A172 (cell line): ENCODE results near the gene RASAL2. TPM values are rescaled to one million over a fixed set of nuclear protein-coding genes. Genes with fewer than 3 reads are reported as not detected.
"Not testable (repeated sequence)": the region's sequence is repeated elsewhere in the genome, so short reads cannot be mapped to it uniquely, and the experiment has no call there.

Source experiments
- DNase-seq: peaks from one replicate; pipeline ENCODE4 v3.0.0-alpha.2; 2015; ENCODE audit warnings: low spot score
- total RNA-seq: library from RNA; depleted of rRNA; stranded (reverse); fragments of >200 nt; shearing (Covaris generic); gene quantifications from 2 replicates; pipeline ENCODE4 v1.2.3, GENCODE V29; 2014

RASAL2 gene
- total RNA-seq, 1 experiment from 2014 or later, result 18.7 TPM

DNA sequence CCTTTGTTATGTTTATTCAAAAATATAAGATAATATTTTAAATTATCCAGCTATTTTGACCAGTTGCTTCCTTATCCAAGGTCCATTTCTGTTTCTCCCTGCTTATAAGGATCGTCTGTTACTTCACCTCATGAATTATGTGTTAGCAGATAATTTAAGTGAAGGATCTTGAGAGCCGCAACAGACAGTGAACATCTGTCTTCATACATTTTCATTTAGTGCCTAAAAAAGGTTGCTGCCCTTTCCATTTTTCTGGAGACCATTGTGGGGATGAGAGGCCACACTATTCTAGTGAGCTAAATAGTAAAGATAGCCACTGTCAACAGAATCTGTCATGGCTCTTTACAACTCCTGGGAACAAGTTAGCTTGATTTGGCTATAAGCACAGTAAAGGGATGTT lies 248.8 kb downstream of the RASAL2 start:
- DNase-seq, result no peak

DNA sequence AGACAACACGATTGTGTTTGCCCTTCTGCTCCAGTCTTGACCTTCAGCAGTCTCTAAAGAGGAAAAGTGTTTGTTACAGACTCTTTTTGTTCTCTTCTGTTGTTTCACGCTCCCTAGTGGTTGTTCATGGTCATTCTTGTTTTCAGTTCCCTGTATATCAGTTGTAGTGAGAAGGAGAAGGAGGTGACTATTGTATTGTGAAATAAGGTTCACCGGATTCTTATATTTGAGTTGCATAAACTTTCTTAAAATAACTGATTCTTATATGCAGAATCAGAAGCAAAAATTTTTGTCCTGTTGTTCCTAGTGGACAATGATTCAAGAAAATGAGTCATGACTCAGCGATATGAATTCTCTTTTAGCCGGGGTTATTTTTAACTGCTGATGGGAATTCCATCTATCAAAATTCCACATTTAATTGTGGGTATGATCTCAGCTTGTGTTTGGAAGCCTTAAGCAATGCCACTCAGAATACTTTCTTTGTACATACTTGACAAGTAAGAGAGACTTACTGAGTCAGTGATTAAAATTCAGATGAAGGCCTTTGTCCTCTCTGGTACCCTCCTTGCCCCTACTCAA lies 250.7 kb downstream of the RASAL2 start:
- peak; percentile 76 for DNase-seq

DNA sequence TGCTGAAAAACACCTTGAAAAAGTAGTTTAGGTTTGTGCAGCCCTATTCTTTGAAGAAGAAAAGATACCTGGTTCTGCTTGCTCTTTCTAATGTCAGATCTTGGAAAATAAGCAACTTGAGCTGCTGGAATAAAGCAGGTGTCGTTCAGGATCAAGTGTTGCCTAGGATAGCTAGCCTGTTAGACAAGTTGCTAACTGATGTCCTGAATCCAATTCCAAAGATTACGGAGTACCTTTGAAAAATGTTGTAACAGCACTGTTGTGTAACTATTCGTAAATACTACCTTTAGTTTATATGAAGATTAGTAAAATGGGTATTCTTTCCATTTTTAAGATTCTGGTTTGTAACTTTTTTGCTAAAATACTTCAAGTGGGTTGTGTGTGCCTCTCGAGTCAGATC lies 251.3 kb downstream of the RASAL2 start:
- DNase-seq, result no peak

DNA sequence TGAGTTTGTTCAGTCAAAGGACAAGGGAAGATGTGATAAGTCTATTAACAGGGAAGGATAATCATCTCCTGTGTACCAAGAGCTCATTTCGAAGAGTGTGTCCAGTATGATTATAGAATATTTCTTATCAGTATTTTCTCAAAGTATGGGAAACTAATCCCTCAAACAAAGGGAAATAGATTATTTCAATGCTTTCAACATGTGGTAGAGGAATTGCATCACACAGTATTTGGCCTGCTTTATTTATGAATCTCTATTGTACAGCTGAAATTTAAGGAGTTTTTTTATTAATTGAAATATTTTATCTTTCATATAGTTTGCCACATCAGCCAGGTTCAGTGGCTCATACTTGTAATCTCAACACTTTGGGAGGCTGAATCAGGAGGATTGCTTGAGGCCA lies 251.9 kb downstream of the RASAL2 start:
- no peak for DNase-seq

DNA sequence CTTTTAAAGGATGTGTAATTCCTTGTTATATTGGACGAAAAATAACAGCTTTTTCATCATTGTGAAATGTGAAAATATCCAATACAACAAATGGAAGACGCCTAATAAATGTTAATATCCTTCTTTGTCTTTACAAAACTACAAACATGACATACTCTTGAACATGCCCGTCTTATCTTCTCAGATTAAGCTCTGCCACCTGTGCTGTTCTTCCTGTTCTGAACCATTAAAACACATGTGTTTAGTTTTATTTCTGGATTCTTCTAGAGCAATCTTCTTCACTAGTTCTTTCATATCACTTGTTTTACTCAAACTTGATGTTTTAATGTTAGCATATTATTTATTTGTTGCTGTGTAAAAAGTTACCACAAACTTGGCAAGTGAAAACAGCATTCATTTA lies 255.9 kb downstream of the RASAL2 start:
- no peak for DNase-seq

DNA sequence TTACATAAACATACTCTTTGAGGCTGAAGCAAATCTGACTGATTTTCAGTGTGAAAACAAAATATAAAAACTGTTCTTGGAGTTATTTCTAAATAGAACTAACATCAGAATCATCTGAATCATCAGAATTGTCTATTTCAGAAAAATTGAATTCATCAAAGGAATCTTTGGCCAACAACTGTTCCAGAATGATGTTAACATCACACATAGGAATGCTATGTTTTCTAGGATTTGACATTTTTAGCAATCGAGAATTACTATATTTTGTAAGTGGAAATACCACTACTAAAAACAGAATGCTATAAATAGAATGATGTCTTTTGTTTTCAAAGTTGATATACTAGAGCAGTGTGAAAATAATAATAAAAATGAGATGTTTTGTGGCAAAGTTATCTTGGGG lies 258.0 kb downstream of the RASAL2 start:
- not testable (repeated sequence) for DNase-seq

DNA sequence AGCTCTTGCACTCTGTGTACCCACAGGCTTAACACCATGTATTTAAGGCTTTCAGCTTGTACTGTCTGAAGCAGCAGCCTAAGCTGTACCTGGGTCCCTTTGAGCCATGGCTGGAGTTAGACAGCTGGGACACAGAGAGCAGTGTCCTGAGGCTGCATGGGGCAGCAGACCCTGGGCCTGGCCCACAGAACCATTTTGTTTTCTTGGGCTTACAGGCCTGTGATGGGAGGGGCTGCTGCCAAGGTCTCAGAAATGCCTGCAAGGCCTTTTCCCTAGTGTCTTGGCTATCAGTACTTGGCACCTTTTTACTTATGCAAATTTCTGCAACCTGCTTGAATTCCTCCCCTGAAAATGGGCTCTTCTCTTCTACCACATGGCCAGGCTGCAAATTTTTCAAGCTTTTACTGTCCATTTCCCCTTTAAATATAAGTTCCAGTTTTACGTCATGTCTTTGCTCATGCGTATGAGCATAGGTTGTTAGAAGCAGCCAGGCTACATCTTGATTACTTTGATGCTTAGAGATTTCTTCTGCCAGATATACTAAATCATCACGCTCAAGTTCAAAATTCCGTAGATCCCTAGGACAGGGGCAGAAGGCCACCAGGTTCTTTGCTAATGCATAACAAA lies 259.0 kb downstream of the RASAL2 start:
- DNase-seq, result no peak

DNA sequence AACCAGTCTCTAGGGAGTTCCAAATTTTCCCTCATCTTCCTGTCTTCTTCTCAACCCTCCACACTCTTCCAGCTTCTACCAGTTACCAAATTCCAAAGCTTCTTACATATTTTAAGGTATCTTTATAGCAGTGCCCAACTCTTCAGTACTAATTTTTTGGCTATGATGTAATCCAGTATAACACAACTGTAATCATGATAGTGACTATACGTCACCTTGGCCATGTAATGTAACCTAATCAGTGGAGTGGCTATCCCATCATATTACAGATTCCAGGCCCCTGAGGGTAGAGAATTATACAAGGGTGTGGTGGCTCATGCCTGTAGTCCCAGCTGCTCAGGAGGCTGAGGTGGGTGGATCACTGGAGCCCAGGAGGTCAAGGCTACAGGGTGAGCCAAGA lies 259.6 kb downstream of the RASAL2 start:
- DNase-seq, result peak; percentile 23

DNA sequence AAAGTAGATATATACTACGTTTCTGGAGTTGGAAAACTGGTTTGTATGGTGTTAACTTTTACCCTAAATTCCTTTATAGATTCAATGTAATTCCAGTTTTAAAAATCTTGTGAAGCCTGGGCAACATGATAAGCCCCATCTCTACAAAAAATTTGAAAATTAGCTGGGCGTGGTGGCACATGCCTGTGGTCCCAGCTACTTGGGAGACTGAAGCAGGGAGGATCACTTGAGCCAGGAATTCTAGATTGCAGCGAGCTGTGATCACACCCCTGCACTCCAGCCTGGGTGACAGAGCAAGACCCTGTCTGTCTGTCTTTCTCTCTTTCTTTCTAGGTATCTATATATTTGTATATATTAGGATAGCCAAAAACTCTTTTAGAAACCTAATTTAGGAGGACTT lies 260.9 kb downstream of the RASAL2 start:
- peak; percentile 30 for DNase-seq

DNA sequence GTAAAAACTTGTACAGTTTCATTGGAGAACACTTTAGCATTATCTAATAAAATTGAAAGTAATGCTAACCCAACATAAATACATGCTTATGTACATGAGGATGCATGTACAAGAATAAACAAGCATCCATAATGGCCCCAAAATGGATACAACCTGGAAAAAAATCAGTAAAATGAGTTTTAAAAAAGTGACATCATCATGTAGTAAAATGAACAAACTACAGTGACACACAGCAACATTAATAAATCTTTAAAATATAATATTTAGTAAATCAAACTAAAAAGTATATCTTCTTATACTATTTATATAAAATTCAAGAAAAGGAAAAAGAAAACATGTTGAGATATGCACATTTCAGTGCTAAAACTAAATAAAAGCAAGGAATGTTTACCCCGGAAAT lies 262.4 kb downstream of the RASAL2 start:
- DNase-seq, result no peak

DNA sequence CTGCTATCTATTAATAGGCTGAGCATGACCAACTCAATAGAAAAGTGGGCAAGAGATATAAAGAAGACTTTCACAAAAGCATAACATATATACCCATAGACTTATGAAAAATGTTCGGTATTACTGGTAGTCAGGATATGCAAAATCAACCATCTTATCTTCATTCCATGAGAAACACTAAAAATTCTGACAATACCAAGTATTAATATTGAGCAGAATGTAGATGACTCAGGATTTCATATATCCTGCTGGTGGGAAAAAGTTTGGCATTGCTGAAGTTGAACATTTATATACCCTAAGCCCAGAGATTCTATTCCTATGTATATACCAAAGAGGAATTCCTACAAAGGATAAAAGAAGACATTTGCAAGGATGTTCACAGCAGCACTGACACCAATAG lies 264.6 kb downstream of the RASAL2 start:
- DNase-seq, result no peak

DNA sequence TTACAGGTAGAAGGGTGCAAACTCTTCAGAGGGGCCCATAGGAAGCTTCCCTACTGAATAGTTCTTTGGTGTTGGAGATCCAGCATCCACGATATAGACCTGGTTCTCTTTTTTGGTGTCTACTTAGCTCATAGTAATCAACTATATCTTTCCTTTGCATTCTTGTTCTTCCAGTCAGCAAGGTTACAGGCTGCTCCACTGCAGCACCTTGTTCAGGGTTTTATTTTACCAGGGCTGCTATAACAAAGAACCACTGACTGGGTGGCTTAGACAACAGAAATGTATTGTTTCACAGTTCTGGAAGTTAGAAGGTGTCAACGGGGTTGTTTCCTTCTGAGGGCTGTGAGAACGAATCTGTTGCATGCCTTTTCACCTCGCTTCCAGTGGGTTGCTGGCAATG lies 266.5 kb downstream of the RASAL2 start:
- no peak for DNase-seq

DNA sequence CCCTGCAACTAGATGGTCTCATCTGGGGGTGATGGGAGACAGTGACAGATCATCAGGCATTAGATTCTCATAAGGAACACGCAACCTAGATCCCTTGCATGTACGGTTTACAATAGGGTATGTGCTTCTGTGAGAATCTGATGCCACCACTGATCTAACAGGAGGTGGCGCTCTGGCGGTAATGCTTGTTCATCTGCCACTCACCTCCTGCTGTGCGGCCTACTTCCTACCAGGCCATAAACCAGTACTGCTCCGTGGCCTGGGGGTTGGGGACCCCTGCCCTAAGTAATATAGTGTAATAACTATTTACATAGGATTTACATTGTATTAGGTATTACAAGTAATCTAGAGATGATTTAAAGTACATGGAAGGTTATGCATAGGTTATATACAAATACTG lies 267.9 kb downstream of the RASAL2 start:
- DNase-seq, result no peak

DNA sequence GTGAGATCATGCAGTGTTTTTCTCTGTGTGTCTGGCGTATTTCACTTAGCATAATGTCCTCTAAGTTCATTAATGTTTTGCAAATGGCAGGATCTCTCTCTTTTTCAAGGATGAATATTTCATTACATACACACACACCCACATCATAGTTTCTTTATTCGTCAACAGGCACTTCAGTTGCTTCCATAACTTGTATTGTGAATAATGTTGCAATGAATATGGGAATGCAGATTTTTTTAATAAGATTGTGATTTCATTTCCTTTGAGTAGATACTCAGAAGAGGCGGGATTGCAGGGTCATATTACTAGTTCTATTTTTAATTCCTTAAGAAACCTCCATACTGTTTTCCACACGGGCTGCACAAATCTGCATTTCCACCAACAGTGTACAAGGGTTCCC lies 268.8 kb downstream of the RASAL2 start:
- no peak for DNase-seq

DNA sequence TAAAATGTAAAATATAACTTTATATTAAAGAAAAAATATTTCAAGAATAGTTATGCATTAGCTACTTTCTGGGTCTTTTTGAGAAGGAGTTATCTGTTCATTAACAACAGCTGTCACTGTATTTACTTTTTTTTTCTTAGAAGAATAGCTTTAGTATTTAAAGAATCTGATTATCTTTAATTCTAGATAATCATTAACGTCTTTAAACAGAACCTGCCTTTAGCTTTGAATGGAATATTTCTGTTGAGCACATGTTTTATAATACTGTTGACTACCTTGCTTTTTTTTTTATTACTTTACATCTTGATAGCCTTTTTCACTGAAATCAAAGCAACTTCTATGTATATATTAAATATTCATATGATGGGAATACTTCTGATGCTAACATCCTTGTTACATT lies 270.9 kb downstream of the RASAL2 start:
- no peak for DNase-seq

DNA sequence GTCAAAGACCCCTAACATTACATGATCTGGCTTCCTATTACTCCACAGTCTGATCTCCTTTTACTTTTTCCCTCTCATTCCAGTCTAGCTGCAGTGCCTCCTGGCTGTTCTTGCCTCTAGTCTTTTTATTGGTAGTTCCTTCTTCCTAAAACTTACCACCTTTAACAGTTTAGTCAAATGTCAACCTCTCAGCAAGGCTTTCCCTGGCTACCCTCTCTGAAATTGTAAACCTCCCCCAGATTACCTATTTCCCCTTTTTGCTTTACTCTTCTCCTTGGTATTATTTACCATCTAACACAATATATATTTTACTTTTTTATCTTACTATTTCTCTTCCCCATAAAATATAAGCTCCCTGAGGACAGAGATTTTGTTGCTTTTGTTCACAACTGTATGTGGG lies 273.2 kb downstream of the RASAL2 start:
- DNase-seq, result no peak

DNA sequence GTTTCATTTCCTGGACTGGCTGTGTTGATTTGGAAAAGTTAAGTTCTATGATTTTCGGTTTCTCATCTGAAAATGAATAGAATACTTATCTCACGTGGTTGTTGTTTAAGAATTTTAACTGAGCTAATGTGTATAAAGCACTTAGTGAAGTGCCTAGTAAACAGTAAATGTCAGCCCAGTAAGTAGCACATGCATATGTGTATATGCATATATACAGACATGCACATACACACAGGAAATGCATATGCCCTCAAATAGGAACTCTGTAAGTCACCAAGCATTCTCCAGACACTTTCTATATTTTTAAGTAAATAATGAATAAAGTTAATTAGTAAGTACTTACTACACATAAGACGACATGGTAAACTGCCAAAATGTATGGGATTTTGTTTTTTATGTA lies 274.3 kb downstream of the RASAL2 start:
- DNase-seq, result no peak

DNA sequence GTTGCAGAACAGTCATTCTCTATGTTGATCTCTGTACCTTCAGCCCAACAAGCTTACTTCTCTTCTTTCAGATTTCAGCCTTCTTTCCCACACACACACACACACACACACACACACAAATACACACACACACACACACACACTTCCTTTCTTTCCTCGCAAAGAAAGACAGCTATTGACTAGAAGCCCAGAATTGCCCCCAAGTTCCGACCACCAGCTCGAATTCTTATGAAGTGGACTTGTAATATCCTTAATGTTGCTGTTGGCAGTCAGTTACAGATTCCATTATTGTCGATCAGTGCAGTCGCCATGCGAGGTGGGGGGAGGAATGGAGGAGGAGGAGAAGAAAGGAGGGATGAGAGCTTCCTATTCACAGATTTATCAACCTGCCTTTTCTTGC lies 277.3 kb downstream of the RASAL2 start:
- peak; percentile 17 for DNase-seq

DNA sequence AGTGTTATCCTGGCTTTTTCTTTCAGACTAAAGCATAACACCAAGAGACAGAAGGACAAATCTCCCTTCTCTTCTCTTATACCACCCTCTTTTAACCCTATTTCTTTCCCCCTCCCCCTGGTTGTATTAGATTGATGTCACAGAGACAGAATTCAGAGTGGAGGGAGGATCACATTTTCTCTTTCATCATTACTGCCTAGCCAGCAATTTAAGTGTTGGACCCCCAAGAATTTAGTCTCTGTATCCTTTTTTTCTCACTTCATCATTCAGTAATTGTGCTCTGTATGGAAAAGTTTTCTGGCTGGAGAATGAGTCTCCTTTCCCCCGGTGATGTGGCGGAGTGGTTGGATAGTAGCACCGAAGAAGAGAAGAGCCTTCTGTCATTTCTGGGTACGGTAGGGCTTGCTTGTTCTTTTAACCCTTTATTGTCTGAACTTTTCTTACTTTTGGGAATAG lies 278.1 kb downstream of the RASAL2 start:
- DNase-seq, result no peak

DNA sequence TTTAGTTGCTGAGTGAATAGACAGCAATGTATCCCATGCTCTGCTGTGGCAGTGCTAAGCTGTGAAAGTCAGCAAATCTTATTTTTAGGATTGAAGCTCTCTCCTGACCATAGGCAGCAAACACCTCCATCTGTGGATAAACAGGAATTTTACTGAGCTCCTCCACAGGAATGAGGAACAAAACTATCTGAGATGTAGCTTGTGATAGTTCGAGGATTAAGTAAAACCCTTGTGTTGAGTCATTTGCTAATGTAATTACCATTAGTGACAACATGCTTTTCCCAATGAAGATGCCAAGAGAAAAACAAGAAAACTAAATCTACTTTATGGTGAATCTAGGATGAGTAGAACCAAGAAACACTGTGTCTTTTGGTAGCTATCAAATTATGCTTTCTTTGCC lies 280.1 kb downstream of the RASAL2 start:
- DNase-seq, result no peak

DNA sequence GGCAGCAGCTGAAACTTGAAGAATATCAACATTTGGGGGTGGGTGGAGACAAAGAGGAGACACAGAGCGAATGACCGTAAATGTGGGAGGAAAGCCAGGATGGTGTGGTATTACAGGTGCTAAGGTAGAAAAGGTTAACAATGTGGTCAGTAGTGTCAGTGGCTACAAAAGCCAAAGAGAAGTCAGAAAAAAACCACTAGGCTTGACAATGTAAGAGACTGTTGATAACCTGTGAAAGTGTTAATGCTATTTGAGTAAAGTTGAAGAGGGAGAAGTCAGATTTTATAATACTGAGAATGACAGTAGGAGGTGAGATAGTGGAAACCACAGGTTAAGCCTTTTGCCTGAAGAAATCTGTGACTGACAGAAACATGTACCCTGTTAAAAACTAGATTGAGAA lies 282.1 kb downstream of the RASAL2 start:
- no peak for DNase-seq

DNA sequence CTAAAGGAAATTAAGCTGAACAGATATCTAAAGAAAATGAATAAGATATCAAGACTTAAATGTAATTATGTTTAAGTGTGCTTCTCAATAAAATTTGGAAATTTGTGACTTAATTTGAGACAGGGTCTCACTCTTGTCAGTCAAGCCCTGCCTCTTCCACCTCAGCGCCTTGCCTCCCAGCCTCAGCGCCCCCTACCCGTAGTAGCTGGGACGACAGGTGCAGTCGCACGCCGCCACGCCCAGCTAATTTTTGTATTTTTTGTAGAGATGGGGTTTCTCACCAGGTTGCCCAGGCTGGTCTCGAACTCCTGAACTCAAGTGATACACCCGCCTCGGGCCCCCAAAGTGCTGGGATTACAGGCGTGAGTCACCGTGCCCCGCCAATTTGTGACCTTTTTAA lies 285.9 kb downstream of the RASAL2 start:
- DNase-seq, result no peak

DNA sequence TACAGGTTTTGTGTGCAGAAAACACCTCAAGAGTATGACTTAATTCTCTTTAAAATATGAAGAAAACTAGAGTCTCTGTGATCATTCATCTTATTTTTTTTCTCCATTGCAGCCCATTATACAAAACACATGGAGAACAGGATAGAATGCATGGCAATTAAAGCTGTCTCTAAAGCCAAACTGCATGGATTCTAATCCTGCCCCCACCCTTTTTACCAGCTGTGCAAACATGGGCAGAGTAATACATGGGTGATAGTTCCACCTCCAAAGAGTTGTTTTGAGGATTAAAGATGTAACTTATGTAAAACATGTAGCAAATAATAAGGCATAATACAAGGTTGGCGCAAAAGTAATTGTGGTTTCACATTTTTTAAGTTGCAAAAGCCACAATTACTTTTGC lies 288.5 kb downstream of the RASAL2 start:
- DNase-seq, result no peak

DNA sequence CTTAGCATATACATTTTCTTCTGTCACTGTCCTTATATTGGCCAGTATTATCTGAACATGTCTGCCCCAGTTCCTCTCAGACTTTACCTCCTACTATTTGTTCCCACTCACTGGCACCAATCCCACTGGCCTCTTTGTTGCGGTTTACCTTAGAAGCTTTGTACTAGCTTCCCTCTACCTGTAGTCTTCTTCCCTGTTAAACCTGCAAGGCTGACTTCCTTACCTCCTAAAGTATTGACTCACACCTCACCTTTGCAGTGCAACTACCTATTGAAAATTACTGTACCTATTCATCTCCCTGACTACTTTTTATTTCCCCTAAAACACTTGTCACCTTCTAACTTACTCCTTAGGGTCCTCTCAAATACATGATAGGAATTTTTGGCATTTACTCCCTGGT lies 291.8 kb downstream of the RASAL2 start:
- no peak for DNase-seq
